ENCODE measurements around the gene FARP1. TPM values are rescaled to one million over a fixed set of nuclear protein-coding genes. Genes with fewer than 3 reads are reported as not detected.

Gene FARP1
- total RNA-seq, 1 donor from 2014 or later: 110 TPM

- Histone ChIP-seq H3K36me3 (peaks cover 6% of the 10 kb centered on the region), H3K27me3 (ENCODE audit: low read depth) (no peaks in the 10 kb centered on the region), H3K4me1 (peaks cover 85% of the 10 kb centered on the region), H3K4me3 (no peak overlapping the region), H3K9me3 (no peaks in the 10 kb centered on the region), H3K27ac (no peak overlapping the region)
- TF ChIP-seq CTCF (IDR thresholded peaks at IDR 0.05): no peak
- intact Hi-C loops (cut with DNase I): no loop called here
- no peak for ATAC-seq
- no peak for DNase-seq
These were observed 338.3 kb downstream of the FARP1 start for GRCh38 chr13:98480915-98481877.

- intact Hi-C loops (cut with DNase I): no loop called here
- Histone ChIP-seq H3K36me3 (peaks cover 6% of the 10 kb centered on the region), H3K4me1 (peaks cover 73% of the 10 kb centered on the region), H3K27me3 (ENCODE audit: low read depth) (no peaks in the 10 kb centered on the region), H3K27ac (peak overlapping the region; percentile 81), H3K9me3 (no peaks in the 10 kb centered on the region), H3K4me3 (no peak overlapping the region)
- DNase-seq (peak; percentile 81), ATAC-seq (peak; percentile 58 to 66)
- no peak for TF ChIP-seq CTCF (IDR thresholded peaks at IDR 0.05)
These were observed 339.9 kb downstream of the FARP1 start for GRCh38 chr13:98482476-98483444.

- peak overlapping the region; percentile 81 for H3K27ac ChIP-seq
- peaks cover 69% of the 10 kb centered on the region for H3K4me1 ChIP-seq
- H3K9me3 ChIP-seq: no peaks in the 10 kb centered on the region
- DNase-seq (no peak), ATAC-seq (peak in 1 of 2 donors; percentile 4)
- peaks cover 6% of the 10 kb centered on the region for H3K36me3 ChIP-seq
- intact Hi-C loops (cut with DNase I): no loop called here
- TF ChIP-seq CTCF (IDR thresholded peaks at IDR 0.05): no peak
- H3K4me3 ChIP-seq: peak overlapping the region; percentile 8
- H3K27me3 ChIP-seq (ENCODE audit: low read depth): no peaks in the 10 kb centered on the region
These were observed 340.9 kb downstream of the FARP1 start for GRCh38 chr13:98483601-98484288.

GRCh38 chr13:98484289-98485219 is 341.7 kb downstream of the FARP1 start:
- DNase-seq: peak; percentile 90
- H3K9me3 ChIP-seq: no peaks in the 10 kb centered on the region
- peak; percentile 93 to 95 for ATAC-seq
- H3K36me3 ChIP-seq: peaks cover 6% of the 10 kb centered on the region
- H3K4me1 ChIP-seq: peaks cover 69% of the 10 kb centered on the region
- H3K27ac ChIP-seq: peak overlapping the region; percentile 81
- intact Hi-C loops (cut with DNase I): no loop called here
- TF ChIP-seq CTCF (IDR thresholded peaks at IDR 0.05): no peak
- no peaks in the 10 kb centered on the region for H3K27me3 ChIP-seq (ENCODE audit: low read depth)
- peak overlapping the region; percentile 8 for H3K4me3 ChIP-seq

Measured in lower lobe of right lung (tissue), 2 donors.